Activated gamma-delta T cell treated with anti-CD3 and anti-CD28 coated beads, Interleukin-2, amount 50 U/mL, for 16 hours (primary cell): ENCODE results near the gene LMAN2L.
A peak's percentile ranks its signal among the peaks of the same experiment; 100 is the strongest.

Experiments used
- DNase-seq: peaks from one replicate; pipeline ENCODE4 v3.0.0-alpha.2; 2020; ENCODE audit warnings: low read depth

The LMAN2L gene

GRCh38 chr2:96760036-96760985 is 20.4 kb upstream of the LMAN2L start, which contains the start of gene CNNM4:
CNNM4 (plus strand) TSS chr2:96760902; CDS start chr2:96761000, 98 bp downstream.
- peak; percentile 85 for DNase-seq

- no peak for DNase-seq
Observed at GRCh38 chr2:96759548-96759947, 19.7 kb upstream of the LMAN2L start.

DNA sequence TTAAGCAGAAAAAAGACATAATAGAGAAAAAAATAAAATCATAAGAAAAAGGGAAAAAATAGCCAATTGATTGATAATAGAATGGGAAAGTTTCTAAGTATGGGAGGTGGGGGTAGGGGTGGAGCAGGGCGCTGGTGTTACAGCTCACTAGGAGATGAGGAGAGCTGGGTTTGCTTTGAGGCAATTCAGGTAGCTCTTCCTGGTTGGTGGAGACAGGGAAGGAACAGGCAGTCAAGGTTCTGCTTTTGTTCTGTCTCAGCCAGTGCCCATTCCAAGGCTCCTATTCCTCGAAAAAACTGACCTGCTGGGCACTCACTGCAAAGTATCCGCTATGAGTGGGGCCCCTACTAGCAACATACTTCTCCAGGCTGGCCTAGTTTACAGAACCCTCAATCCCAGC is 19.1 kb upstream of the LMAN2L start:
- DNase-seq = no peak

- no peak for DNase-seq
Observed at GRCh38 chr2:96757477-96757860, 17.6 kb upstream of the LMAN2L start.

DNA sequence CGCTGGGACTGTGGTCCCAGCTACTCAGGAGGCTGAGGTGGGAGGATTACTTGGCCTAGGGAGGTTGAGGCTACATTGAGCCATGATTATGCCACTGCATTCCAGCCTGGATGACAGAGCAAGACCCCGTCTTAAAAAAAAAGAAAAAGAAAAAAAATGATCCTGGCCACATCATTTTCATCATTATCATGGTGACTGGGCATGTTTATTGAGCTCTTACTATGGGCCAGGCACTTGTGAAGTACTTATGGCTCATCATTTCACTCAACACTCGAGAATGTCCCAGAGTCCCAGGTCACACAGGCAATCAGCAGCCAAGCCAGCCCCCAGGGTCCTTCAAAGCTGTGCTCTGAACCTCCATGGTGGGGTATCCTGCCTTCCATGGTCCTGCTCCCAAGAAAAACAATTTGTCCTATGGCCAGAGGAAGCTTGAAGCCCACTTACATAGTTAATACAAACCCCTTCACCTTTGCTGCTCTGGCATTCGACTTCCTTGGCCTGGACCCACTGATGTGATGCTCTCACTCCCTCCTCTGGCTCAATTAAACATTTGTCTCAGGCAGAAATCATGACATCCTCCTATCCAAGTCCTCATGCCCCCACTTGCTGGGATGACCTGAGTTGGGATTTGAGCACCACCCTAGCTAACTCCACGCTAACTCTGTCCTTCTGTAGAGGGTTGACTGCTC is 17.1 kb upstream of the LMAN2L start:
- no peak for DNase-seq

- DNase-seq = no peak
Observed at GRCh38 chr2:96754317-96754716, 14.5 kb upstream of the LMAN2L start.

DNA sequence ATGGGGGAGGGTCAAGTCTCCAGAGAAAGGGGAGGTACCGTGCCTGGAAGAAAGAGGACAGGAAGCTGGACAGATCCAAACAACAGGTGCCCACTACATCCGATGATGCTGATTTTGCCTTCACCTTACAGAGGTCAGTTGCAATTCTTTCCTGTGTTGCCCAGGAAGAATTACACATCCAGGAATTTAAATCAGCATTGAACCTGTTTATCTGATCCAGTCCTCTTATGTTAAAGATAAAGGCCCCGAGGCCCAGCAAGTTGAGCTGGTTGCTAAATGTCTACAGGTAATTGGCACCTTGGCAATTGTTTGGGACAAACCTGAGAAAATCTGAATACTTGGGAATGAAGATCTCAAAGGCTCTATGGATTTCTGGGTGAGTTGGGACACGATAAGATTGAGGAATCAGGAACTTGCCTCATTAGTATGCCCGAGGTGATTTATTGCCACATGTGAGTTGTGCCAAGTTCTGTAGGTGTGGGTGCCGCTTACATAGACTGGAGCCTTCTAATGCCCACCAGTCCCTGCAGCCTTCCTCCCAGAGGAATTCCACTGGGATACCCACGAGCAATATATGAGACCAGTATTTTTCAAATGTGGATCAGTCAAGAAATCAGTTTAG is 13.9 kb upstream of the LMAN2L start:
- DNase-seq = no peak

- no peak for DNase-seq
Observed at GRCh38 chr2:96751800-96752199, 11.9 kb upstream of the LMAN2L start.

- no peak for DNase-seq
Observed at GRCh38 chr2:96747061-96747617, 7.3 kb upstream of the LMAN2L start.

GRCh38 chr2:96739076-96739632 is 710 bp downstream of the LMAN2L start:
- no peak for DNase-seq

DNA sequence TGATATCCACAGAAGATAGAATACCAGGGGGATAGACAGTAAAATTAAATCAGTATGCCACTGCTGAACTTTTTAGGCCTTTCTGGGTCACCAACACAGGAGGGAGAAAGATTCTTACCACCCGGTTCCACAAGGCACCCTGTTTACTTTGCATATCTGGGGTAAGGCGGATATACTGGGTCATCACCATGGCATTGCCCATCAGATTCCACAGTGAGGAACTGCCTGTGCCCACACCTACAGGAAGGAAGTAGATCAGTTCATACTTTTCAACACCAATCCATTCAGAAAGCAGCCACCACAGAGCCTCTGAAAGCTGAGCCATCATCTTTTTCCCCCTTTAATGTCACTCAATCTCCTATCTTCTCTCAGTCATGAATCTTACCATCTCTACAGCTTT is 2.0 kb downstream of the LMAN2L start:
- DNase-seq = no peak

DNA sequence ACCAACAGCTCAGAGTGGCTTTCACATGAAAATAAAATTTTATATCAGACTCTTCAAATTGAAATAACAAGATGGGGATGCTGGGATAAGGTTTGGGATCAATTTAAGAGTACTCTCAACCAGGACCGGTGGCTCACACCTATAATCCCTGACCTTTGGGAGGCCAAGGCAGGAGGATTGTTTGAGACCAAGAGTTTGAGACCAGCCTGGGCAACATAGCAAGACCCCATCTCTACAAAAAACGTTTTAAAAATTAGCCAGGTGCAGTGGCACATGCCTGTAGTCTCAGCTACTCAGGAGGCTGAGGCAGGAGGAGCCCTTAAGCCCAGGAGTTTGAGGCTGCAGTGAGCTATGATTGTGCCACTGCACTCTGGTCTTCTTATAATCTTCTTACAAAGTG is 2.6 kb downstream of the LMAN2L start:
- DNase-seq = no peak

- no peak for DNase-seq
Observed at GRCh38 chr2:96734880-96735583, 4.8 kb downstream of the LMAN2L start.

DNA sequence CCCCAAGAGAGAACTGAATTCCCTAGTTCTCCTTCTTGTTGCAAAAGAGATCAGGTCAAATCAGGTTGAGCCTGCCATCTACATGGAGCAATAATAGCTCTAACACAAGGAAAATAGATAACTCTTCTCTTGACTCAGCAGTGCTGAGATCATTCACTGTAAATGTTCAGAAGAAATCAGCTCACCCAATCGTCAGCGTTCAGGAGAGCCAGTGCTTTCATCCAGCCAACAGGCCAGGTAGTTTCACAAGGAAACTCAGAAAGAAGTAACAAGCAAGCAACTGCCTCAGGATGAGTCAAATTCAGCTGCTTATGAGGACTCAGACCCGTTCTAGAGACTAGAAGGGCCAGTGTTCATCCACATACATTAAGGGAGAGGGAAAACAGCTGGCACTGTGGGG is 5.9 kb downstream of the LMAN2L start:
- DNase-seq = no peak

DNA sequence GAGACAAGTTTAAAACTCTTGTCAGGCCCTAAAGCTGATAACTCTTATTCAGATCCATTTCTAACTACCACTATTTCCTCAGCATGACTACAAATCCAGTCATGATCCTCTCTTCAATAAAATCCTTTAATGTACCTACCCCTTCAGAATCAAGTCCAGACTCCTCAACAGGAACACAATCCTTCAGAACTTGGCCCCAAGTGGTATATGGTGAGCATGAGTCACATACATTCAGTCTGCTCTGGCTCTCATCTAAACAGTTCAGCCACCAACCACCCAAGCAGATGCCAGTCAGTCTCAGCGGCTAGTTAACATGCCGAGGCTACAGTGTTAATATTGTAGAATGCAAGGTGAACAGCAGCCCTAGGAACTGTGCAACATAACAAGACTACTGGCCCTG is 9.7 kb downstream of the LMAN2L start:
- no peak for DNase-seq

DNA sequence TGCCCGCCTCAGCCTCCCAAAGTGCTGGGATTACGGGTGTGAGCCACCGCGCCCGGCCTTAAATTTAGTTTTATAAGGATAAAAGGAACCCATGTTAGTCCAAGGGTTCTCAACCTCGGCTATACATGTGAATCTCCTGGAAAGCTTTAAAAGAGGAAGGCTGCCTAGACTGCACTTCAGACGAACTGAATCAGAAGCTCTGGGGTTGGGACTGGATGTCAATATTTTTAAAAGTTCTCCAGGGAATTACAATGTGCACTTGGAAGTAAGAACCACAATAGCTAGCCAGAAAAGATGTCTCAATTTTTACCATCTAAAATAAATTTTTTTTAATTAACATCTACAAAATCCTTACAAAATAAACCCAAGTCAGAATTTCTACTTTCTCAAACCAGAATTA is 10.1 kb downstream of the LMAN2L start:
- no peak for DNase-seq

GRCh38 chr2:96727431-96727830 is 12.4 kb downstream of the LMAN2L start:
- no peak for DNase-seq

DNA sequence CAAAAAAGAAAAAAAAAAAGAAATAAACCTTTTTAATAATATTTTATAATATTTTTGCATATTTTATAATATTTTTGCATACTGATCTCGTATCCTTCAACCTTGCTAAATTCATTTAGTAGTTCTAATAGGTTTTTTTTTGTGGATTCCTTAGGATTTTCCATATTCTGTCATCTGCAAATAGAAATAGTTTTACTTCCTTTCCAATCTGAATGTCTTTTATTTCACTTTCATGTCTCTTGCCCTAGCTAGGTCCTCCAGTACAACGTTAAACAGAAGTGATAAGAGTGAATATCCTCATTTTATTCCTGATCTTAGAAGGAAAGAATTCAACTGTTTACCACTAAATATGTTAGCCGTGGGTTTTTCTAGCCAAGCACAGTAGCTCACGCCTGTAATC is 13.7 kb downstream of the LMAN2L start:
- DNase-seq = no peak

DNA sequence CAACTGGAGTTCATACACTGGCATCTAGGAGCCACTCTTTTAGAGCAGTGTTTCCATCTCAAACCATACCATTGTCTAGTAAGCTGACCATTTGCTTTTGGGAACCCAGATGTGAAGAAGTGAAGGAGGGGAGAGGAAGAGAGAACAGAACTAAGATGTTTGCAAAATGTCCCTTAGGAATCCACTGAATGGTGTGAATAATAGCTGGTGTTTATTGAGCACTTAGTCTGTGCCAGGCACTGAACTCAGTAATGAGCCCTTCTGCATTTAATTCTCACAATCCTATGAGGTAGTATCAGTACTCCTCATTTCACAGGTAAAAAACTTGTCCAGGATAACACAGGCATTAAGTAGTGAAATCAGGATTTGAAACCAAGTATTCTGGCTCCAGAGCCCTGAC is 23.5 kb downstream of the LMAN2L start:
- no peak for DNase-seq

- DNase-seq = no peak
Observed at GRCh38 chr2:96715658-96716057, 24.2 kb downstream of the LMAN2L start.

- DNase-seq = no peak
Observed at GRCh38 chr2:96710985-96711384, 28.9 kb downstream of the LMAN2L start.
